Mucosa of descending colon (tissue), 3 donors: ENCODE results near the gene DMAC2. TPM values are rescaled to one million over a fixed set of nuclear protein-coding genes. Genes with fewer than 3 reads are reported as not detected.
"Not testable (repeated sequence)": the region's sequence is repeated elsewhere in the genome, so short reads cannot be mapped to it uniquely, and the experiment has no call there.

ENCODE experiments used
- ATAC-seq: fragments of 200-7000 bp; cut with Tn5 transposase; one replicate; pipeline ENCODE4 v1.9.1; 2020; ENCODE audit warnings: mild to moderate bottlenecking, moderate library complexity
- DNase-seq, 3 donors: peaks; one replicate each; pipeline ENCODE4 v3.0.0-alpha.2; 2020
- H3K36me3 ChIP-seq: fragments of 200-600 bp; one replicate; pipeline ENCODE4 v1.8.0; 2021; ENCODE audit warnings: low read depth, mild to moderate bottlenecking
- H3K4me1 ChIP-seq: fragments of 200-600 bp; one replicate; pipeline ENCODE4 v1.8.0; 2021; ENCODE audit warnings: low read depth, mild to moderate bottlenecking
- H3K4me3 ChIP-seq: fragments of 200-600 bp; one replicate; pipeline ENCODE4 v1.8.0; 2021; ENCODE audit warnings: mild to moderate bottlenecking
- H3K9me3 ChIP-seq: fragments of 200-600 bp; one replicate; pipeline ENCODE4 v1.8.0; 2021; ENCODE audit warnings: mild to moderate bottlenecking
- CTCF ChIP-seq: fragments of 200-600 bp; IDR thresholded peaks from one replicate; pipeline ENCODE4 v1.8.0; 2022; ENCODE audit warnings: antibody characterized with exemption, mild to moderate bottlenecking
- intact Hi-C, 2 donors: fragments of 100-400 bp; cut with DNase I in 1 of 2; cut with micrococcal nuclease in 1 of 2; formaldehyde crosslinking; loops; one replicate each; pipeline versions ENCODE4 v1.11.0 to v1.11.1; 2022; cut with DNase I, micrococcal nuclease
- total RNA-seq, 3 donors: library from RNA; stranded (reverse); fragmentation: NEBNext Ultra II Directional in 2 of 3; extraction: Animal tissue kit (Norgen Biotek cat#: 25700) in 2 of 3; gene quantifications; one replicate each; pipeline versions ENCODE4 v1.2.1 to v1.2.4, GENCODE V29; 2021 to 2023
- donor health status: DM: no; HTN: no; CAD: no; lungs with moderate emphysema.
- donor health status: DM: no; HTN: no; CAD: no.
- donor health status: DM: no; HTN: yes; CAD: no.

The DMAC2 gene
- total RNA-seq, 3 donors from 2014 or later = 38.9 to 61.0 (median 47.5) TPM

- ATAC-seq (no peak), DNase-seq (no peak)
Observed at GRCh38 chr19:41478875-41479756, 39.4 kb upstream of the DMAC2 start.

GRCh38 chr19:41478171-41478570 lies 38.5 kb upstream of the DMAC2 start:
- Histone ChIP-seq H3K36me3 (no peaks in the 10 kb centered on the region), H3K9me3 (no peaks in the 10 kb centered on the region), H3K4me1 (no peaks in the 10 kb centered on the region), H3K4me3 (no peak overlapping the region)
- ATAC-seq (no peak), DNase-seq (no peak)
- intact Hi-C loops = no loop called here
- TF ChIP-seq CTCF = no peak

More at GRCh38 chr19:41478875-41479756, 39.4 kb upstream of the DMAC2 start:
- no peaks in the 10 kb centered on the region for H3K9me3 ChIP-seq
- intact Hi-C loops = no loop called here
- H3K36me3 ChIP-seq = no peaks in the 10 kb centered on the region
- H3K4me1 ChIP-seq = no peaks in the 10 kb centered on the region
- no peak for TF ChIP-seq CTCF
- H3K4me3 ChIP-seq = no peak overlapping the region

- DNase-seq (no peak), ATAC-seq (no peak)
- no peaks in the 10 kb centered on the region for H3K9me3 ChIP-seq
- H3K4me3 ChIP-seq = no peak overlapping the region
- no peak for TF ChIP-seq CTCF
- H3K36me3 ChIP-seq = no peaks in the 10 kb centered on the region
- intact Hi-C loops = no loop called here
- H3K4me1 ChIP-seq = no peaks in the 10 kb centered on the region
Observed at GRCh38 chr19:41476583-41476982, 36.9 kb upstream of the DMAC2 start.

- ATAC-seq, intact Hi-C loops, H3K36me3 ChIP-seq, H3K4me3 ChIP-seq, H3K4me1 ChIP-seq, H3K9me3 ChIP-seq: not testable (repeated sequence)
- DNase-seq = peak; percentile 35 to 66 (median 52)
Observed at GRCh38 chr19:41463257-41464256, 23.8 kb upstream of the DMAC2 start.

- intact Hi-C loops = no loop called here
- no peak for ATAC-seq
- no peak overlapping the region for H3K4me3 ChIP-seq
Observed at GRCh38 chr19:41462497-41462896, 22.8 kb upstream of the DMAC2 start.

More at GRCh38 chr19:41462497-41462896, 22.8 kb upstream of the DMAC2 start:
- DNase-seq = no peak
- Histone ChIP-seq H3K36me3 (no peaks in the 10 kb centered on the region), H3K9me3 (no peaks in the 10 kb centered on the region), H3K4me1 (no peaks in the 10 kb centered on the region)
- no peak for TF ChIP-seq CTCF
